ENCODE results near the gene CGN. TPM values are rescaled to one million over a fixed set of nuclear protein-coding genes. Genes with fewer than 3 reads are reported as not detected.
A peak's percentile ranks its signal among the peaks of the same experiment; 100 is the strongest.

CGN gene
- total and polyA plus RNA-seq, 2 of the 13 experiments (the other 11 are each of a cell fraction or from before 2014, with no cell fraction given), result 0.75 to 0.81 TPM

DNA sequence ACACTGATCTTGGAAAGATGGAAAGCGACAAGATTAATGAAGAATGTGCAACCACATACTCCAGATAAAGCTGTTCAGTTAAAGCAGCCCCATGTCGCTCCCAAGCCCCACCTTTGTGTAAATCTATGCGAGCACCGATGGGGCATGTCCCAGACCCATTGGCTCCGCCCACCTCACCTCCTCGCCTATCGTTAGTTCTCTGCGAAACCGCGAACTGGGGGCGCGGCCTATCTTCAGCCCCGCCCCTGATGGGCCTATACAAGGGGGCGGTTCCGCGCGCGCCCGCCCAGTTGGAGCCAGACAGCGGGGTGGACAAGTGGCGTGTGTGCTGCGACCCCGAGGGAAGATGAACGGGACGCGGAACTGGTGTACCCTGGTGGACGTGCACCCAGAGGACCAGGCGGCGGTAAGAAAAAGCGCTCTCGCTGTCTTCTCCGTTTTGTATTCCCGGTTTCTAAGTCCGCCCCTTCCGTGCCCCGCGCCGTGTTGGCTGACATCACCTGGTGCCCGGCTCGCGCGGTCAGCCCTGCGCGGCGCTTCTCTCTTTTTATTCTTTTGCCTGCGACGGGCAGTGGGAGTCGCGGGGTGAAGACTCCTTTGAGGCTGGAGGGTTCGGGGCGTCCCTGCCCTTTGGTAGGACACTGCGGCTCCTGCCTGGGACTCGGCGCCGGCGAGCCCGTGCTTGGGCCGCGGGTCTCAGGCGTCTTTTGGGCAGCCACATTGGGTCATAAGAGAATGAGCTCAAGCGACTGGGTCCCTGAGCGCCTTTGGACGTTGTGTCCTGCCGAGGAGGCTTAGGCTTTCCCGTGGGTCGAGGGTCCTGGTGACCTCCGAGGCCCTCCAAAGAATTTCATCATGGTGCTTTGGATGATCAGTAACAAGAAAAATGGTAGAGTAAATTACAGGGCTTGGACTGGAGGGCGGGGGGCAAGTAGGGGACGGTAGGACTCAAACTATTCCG is 29.1 kb downstream of the CGN start, which contains the start of gene TUFT1 (continued):
- TF ChIP-seq, protein P1, sequence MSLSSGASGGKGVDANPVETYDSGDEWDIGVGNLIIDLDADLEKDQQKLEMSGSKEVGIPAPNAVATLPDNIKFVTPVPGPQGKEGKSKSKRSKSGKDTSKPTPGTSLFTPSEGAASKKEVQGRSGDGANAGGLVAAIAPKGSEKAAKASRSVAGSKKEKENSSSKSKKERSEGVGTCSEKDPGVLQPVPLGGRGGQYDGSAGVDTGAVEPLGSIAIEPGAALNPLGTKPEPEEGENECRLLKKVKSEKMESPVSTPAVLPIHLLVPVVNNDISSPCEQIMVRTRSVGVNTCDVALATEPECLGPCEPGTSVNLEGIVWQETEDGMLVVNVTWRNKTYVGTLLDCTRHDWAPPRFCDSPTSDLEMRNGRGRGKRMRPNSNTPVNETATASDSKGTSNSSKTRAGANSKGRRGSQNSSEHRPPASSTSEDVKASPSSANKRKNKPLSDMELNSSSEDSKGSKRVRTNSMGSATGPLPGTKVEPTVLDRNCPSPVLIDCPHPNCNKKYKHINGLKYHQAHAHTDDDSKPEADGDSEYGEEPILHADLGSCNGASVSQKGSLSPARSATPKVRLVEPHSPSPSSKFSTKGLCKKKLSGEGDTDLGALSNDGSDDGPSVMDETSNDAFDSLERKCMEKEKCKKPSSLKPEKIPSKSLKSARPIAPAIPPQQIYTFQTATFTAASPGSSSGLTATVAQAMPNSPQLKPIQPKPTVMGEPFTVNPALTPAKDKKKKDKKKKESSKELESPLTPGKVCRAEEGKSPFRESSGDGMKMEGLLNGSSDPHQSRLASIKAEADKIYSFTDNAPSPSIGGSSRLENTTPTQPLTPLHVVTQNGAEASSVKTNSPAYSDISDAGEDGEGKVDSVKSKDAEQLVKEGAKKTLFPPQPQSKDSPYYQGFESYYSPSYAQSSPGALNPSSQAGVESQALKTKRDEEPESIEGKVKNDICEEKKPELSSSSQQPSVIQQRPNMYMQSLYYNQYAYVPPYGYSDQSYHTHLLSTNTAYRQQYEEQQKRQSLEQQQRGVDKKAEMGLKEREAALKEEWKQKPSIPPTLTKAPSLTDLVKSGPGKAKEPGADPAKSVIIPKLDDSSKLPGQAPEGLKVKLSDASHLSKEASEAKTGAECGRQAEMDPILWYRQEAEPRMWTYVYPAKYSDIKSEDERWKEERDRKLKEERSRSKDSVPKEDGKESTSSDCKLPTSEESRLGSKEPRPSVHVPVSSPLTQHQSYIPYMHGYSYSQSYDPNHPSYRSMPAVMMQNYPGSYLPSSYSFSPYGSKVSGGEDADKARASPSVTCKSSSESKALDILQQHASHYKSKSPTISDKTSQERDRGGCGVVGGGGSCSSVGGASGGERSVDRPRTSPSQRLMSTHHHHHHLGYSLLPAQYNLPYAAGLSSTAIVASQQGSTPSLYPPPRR (CRISPR knock-in tag; IDR thresholded peaks at IDR 0.05; ENCODE audit: borderline replicate concordance), result no peak
- TF ChIP-seq, protein P2, sequence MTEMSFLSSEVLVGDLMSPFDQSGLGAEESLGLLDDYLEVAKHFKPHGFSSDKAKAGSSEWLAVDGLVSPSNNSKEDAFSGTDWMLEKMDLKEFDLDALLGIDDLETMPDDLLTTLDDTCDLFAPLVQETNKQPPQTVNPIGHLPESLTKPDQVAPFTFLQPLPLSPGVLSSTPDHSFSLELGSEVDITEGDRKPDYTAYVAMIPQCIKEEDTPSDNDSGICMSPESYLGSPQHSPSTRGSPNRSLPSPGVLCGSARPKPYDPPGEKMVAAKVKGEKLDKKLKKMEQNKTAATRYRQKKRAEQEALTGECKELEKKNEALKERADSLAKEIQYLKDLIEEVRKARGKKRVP (CRISPR knock-in tag; IDR thresholded peaks at IDR 0.05), result peak in 1 of 2 experiments; percentile 62; a peak in 2 of 4 replicates
- TF ChIP-seq NKX3-1 (CRISPR knock-in tag; IDR thresholded peaks at IDR 0.05) (peak; percentile 81), CCAR2 (optimal IDR thresholded peaks at IDR 0.05; ENCODE audit: low read depth, low read length) (no peak), ZNF326 (CRISPR knock-in tag; IDR thresholded peaks at IDR 0.05; ENCODE audit: borderline replicate concordance) (no peak), RAD21 (CRISPR knock-in tag; IDR thresholded peaks at IDR 0.05) (peak; percentile 47; the same call in 1 of the 2 replicates), ZNF878 (CRISPR knock-in tag; IDR thresholded peaks at IDR 0.05) (peak; percentile 83; the same call in 1 of the 2 replicates), NFKB2 (CRISPR knock-in tag; IDR thresholded peaks at IDR 0.05; ENCODE audit: borderline replicate concordance) (peak; percentile 75; the same call in 1 of the 2 replicates), ZNF790 (CRISPR knock-in tag; IDR thresholded peaks at IDR 0.05; ENCODE audit: borderline replicate concordance) (no peak), GFI1 (CRISPR knock-in tag; IDR thresholded peaks at IDR 0.05; ENCODE audit: borderline replicate concordance) (peak; percentile 42; the same call in 1 of the 2 replicates), SRSF1 (optimal IDR thresholded peaks at IDR 0.05; ENCODE audit: low read depth, low read length) (peak; percentile 82), NBN (conservative IDR thresholded peaks at IDR 0.05) (no peak), MED1 (CRISPR knock-in tag; IDR thresholded peaks at IDR 0.05) (peak; percentile 55), ZBTB46 (CRISPR knock-in tag; IDR thresholded peaks at IDR 0.05; ENCODE audit: borderline replicate concordance) (no peak), TBL1XR1 (IDR thresholded peaks at IDR 0.05; ENCODE audit: borderline replicate concordance, low read length, partially characterized antibody) (no peak)
- TF ChIP-seq, protein P3, sequence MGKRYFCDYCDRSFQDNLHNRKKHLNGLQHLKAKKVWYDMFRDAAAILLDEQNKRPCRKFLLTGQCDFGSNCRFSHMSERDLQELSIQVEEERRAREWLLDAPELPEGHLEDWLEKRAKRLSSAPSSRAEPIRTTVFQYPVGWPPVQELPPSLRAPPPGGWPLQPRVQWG (CRISPR knock-in tag; IDR thresholded peaks at IDR 0.05; ENCODE audit: borderline replicate concordance, low read depth), result no peak
- TF ChIP-seq, protein P4, sequence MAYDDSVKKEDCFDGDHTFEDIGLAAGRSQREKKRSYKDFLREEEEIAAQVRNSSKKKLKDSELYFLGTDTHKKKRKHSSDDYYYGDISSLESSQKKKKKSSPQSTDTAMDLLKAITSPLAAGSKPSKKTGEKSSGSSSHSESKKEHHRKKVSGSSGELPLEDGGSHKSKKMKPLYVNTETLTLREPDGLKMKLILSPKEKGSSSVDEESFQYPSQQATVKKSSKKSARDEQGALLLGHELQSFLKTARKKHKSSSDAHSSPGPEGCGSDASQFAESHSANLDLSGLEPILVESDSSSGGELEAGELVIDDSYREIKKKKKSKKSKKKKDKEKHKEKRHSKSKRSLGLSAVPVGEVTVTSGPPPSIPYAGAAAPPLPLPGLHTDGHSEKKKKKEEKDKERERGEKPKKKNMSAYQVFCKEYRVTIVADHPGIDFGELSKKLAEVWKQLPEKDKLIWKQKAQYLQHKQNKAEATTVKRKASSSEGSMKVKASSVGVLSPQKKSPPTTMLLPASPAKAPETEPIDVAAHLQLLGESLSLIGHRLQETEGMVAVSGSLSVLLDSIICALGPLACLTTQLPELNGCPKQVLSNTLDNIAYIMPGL (CRISPR knock-in tag; IDR thresholded peaks at IDR 0.05; ENCODE audit: borderline replicate concordance in 1 of 2, low read depth in 1 of 2), result peak in 1 of 2 experiments; percentile 56; a peak in 1 of 4 replicates
